OCI-LY3 (cell line): ENCODE results near the gene LAMA3.

Experiments
- EZH2phosphoT487 ChIP-seq: fragments of 200-600 bp; shearing (Covaris generic); IDR thresholded peaks from 2 replicates; pipeline ENCODE4 v1.6.1; 2018; ENCODE audit warnings: antibody characterized with exemption, mixed run types, low read depth
- TF ChIP-seq, protein P1 (sequence below): fragments of 200-600, 300-600 bp; sonication (generic); IDR thresholded peaks from 2 replicates; pipeline ENCODE4 v1.5.1; 2014; ENCODE audit warnings: antibody characterized with exemption, low read length, low read depth

DNA sequence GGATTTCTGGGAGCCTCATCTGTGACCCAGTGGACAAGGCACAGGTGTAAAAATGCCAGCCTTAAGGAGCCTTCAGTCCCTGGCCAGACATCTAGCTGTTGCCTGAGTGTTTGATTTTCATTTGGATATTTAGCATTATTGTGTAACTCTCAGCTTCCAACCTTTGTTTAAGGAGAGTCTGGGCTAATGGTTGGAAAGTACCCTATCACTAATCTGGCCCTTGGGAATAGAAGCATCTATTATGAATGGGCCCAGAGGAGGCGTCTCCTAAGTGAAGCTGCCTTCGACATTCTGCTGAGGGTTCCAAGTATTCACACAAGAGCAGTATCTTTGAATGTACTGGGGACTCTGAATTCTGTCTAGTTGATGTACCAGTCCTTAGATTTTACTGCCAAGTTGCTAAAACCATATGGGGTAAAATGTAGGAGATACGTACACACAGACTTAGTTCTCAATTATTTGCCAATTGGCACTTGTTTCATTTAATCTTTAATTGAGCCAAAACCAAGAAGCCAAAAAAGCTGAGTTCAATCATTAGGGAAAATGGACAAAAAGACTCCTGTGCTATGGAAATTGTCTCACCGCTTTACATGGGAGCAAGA is 19.3 kb upstream of the LAMA3 start:
- TF ChIP-seq, protein P1, sequence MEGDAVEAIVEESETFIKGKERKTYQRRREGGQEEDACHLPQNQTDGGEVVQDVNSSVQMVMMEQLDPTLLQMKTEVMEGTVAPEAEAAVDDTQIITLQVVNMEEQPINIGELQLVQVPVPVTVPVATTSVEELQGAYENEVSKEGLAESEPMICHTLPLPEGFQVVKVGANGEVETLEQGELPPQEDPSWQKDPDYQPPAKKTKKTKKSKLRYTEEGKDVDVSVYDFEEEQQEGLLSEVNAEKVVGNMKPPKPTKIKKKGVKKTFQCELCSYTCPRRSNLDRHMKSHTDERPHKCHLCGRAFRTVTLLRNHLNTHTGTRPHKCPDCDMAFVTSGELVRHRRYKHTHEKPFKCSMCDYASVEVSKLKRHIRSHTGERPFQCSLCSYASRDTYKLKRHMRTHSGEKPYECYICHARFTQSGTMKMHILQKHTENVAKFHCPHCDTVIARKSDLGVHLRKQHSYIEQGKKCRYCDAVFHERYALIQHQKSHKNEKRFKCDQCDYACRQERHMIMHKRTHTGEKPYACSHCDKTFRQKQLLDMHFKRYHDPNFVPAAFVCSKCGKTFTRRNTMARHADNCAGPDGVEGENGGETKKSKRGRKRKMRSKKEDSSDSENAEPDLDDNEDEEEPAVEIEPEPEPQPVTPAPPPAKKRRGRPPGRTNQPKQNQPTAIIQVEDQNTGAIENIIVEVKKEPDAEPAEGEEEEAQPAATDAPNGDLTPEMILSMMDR: no peak
- TF ChIP-seq EZH2phosphoT487: no peak
